DND-41 (cell line): ENCODE measurements around the gene HELQ.

Experiments
- ATAC-seq: fragments of 200-7000 bp; cut with Tn5 transposase; 3 replicates; pipeline ENCODE4 v1.9.1; 2021; ENCODE audit warnings: low read depth; ENCODE audit not compliant: insufficient read depth
- DNase-seq: peaks from one replicate; pipeline ENCODE4 v3.0.0-alpha.2; 2020
- H2AFZ ChIP-seq: 2 replicates; pipeline ENCODE4 v1.6.0; 2012; ENCODE audit warnings: low read depth, low read length
- H3K27ac ChIP-seq: 2 replicates; pipeline ENCODE4 v1.5.1; 2012; ENCODE audit warnings: low read length, inconsistent platforms
- H3K27me3 ChIP-seq: fragments of 200-600 bp; sonication (generic); 2 replicates; pipeline ENCODE4 v1.6.0; 2012; ENCODE audit warnings: low read length, mild to moderate bottlenecking, inconsistent platforms; ENCODE audit not compliant: insufficient read depth, poor library complexity
- H3K36me3 ChIP-seq: 2 replicates; pipeline ENCODE4 v1.5.1; 2012; ENCODE audit warnings: low read length, inconsistent platforms; ENCODE audit not compliant: insufficient read depth
- H3K4me1 ChIP-seq: 2 replicates; pipeline ENCODE4 v1.5.1; 2012; ENCODE audit warnings: mild to moderate bottlenecking, low read length; ENCODE audit not compliant: insufficient read depth
- H3K4me2 ChIP-seq: 2 replicates; pipeline ENCODE4 v1.6.0; 2012; ENCODE audit warnings: mild to moderate bottlenecking, moderate library complexity, low read length, inconsistent platforms; ENCODE audit not compliant: insufficient read depth
- H3K4me3 ChIP-seq, 2 experiments: fragments of 200-600 bp in 1 of 2; shearing (Covaris generic) in 1 of 2; 2 replicates each; pipeline ENCODE4 v1.5.1; 2012 to 2016; ENCODE audit warnings: inconsistent platforms in 2 of 2, low read length in 2 of 2, mild to moderate bottlenecking in 2 of 2, low read depth in 1 of 2, moderate library complexity in 1 of 2
- H3K79me2 ChIP-seq: 2 replicates; pipeline ENCODE4 v1.6.0; 2012; ENCODE audit warnings: low read length, inconsistent platforms; ENCODE audit not compliant: insufficient read depth
- H3K9ac ChIP-seq: 2 replicates; pipeline ENCODE4 v1.6.0; 2012; ENCODE audit warnings: low read depth, mild to moderate bottlenecking, inconsistent platforms, low read length, moderate library complexity
- H3K9me3 ChIP-seq: 2 replicates; pipeline ENCODE4 v1.5.1; 2012; ENCODE audit warnings: low read length, moderate library complexity, mild to moderate bottlenecking, inconsistent platforms; ENCODE audit not compliant: insufficient read depth, severe bottlenecking
- H4K20me1 ChIP-seq: 2 replicates; pipeline ENCODE4 v1.6.0; 2012; ENCODE audit warnings: low read length; ENCODE audit not compliant: insufficient read depth
- CTCF ChIP-seq: IDR thresholded peaks from 2 replicates; pipeline ENCODE4 v1.5.1; 2012; ENCODE audit warnings: borderline replicate concordance, low read length, moderate library complexity, mild to moderate bottlenecking; ENCODE audit not compliant: poor library complexity, severe bottlenecking; ENCODE audit errors: extremely low read depth
- EZH2 ChIP-seq: IDR thresholded peaks from 3 replicates; pipeline ENCODE4 v1.6.1; 2012; ENCODE audit warnings: borderline replicate concordance, low read depth, mild to moderate bottlenecking, moderate library complexity, low read length, inconsistent platforms; ENCODE audit not compliant: severe bottlenecking

HELQ gene

DNA sequence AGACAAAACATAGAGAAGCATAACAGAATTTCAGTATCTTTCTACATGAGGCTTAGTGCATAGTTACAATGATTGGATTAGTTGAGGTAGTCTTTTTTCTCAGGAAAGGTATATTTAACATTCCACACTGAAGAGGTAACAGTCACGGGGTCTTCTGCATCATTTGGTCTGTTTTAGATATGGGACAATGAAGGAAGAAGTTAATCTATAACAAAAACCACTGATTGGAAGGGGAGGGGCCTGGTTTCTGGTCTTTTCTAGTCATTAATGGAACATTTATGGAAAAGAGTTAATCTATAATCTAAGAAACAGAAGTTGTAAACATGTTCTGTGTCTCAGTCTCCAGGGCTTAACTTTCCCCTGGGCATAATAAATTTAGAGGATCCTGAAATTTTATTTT lies 83.7 kb downstream of the HELQ start:
- Histone ChIP-seq H3K9me3 (peaks cover 2% of the 10 kb centered on the region), H3K27me3 (no peaks in the 10 kb centered on the region), H2AFZ (no peak overlapping the region), H3K4me2 (no peak overlapping the region), H3K27ac (no peak overlapping the region), H3K4me1 (no peaks in the 10 kb centered on the region), H3K79me2 (no peaks in the 10 kb centered on the region), H3K9ac (no peak overlapping the region), H3K36me3 (no peaks in the 10 kb centered on the region), H3K4me3 (no peak overlapping the region), H4K20me1 (no peaks in the 10 kb centered on the region)
- ATAC-seq = no peak
- DNase-seq = no peak
- TF ChIP-seq CTCF (no peak), EZH2 (no peak)

- Histone ChIP-seq H3K36me3 (no peaks in the 10 kb centered on the region), H3K27ac (no peak overlapping the region), H4K20me1 (no peaks in the 10 kb centered on the region), H3K27me3 (no peaks in the 10 kb centered on the region), H3K79me2 (no peaks in the 10 kb centered on the region), H2AFZ (no peak overlapping the region), H3K9me3 (no peaks in the 10 kb centered on the region), H3K4me3 (no peak overlapping the region), H3K4me1 (no peaks in the 10 kb centered on the region), H3K9ac (no peak overlapping the region), H3K4me2 (no peak overlapping the region)
- ATAC-seq (no peak), DNase-seq (no peak)
- TF ChIP-seq CTCF (no peak), EZH2 (no peak)
Observed at GRCh38 chr4:83371235-83371634, 84.4 kb downstream of the HELQ start.

- H3K4me2 ChIP-seq = no peak overlapping the region
Observed at GRCh38 chr4:83370640-83370906, 85.0 kb downstream of the HELQ start.

More at GRCh38 chr4:83370640-83370906, 85.0 kb downstream of the HELQ start:
- H3K27ac ChIP-seq = no peak overlapping the region
- H3K27me3 ChIP-seq = no peaks in the 10 kb centered on the region
- no peak overlapping the region for H3K9ac ChIP-seq
- H3K9me3 ChIP-seq = no peaks in the 10 kb centered on the region
- H3K4me3 ChIP-seq = no peak overlapping the region
- DNase-seq (no peak), ATAC-seq (0 out of 3 replicates have a peak, but pooled peaks have one; percentile 14)
- no peaks in the 10 kb centered on the region for H3K79me2 ChIP-seq
- no peaks in the 10 kb centered on the region for H4K20me1 ChIP-seq
- H2AFZ ChIP-seq = no peak overlapping the region
- TF ChIP-seq EZH2 (no peak), CTCF (no peak)
- H3K4me1 ChIP-seq = no peaks in the 10 kb centered on the region
- no peaks in the 10 kb centered on the region for H3K36me3 ChIP-seq
